Measurements from ENCODE around the gene HRH3.

The HRH3 gene

GRCh38 chr20:62197801-62198200 is 22.3 kb downstream of the HRH3 start:
- no peak for DNase-seq (ENCODE audit: low read depth)

GRCh38 chr20:62197311-62197710 is 22.8 kb downstream of the HRH3 start:
- no peak for DNase-seq (ENCODE audit: low read depth)

GRCh38 chr20:62196286-62196685 is 23.8 kb downstream of the HRH3 start:
- DNase-seq (ENCODE audit: low read depth), result no peak

- no peak for DNase-seq (ENCODE audit: low read depth)
Observed at GRCh38 chr20:62195736-62196135, 24.3 kb downstream of the HRH3 start.

GRCh38 chr20:62195075-62195405 is 25.0 kb downstream of the HRH3 start:
- no peak for DNase-seq (ENCODE audit: low read depth)

GRCh38 chr20:62193079-62194025 is 26.7 kb downstream of the HRH3 start:
- DNase-seq (ENCODE audit: low read depth), result no peak

GRCh38 chr20:62192635-62193034 is 27.4 kb downstream of the HRH3 start:
- DNase-seq (ENCODE audit: low read depth), result no peak

- DNase-seq (ENCODE audit: low read depth), result no peak
Observed at GRCh38 chr20:62191781-62192559, 28.1 kb downstream of the HRH3 start.

GRCh38 chr20:62190639-62191411 is 29.3 kb downstream of the HRH3 start:
- DNase-seq (ENCODE audit: low read depth), result no peak

- DNase-seq (ENCODE audit: low read depth), result no peak
Observed at GRCh38 chr20:62186887-62187866, 32.9 kb downstream of the HRH3 start.

- no peak for DNase-seq (ENCODE audit: low read depth)
Observed at GRCh38 chr20:62186096-62186426, 34.0 kb downstream of the HRH3 start.

GRCh38 chr20:62183426-62184142 is 36.5 kb downstream of the HRH3 start:
- DNase-seq (ENCODE audit: low read depth), result no peak

- peak; percentile 93 for DNase-seq (ENCODE audit: low read depth)
Observed at GRCh38 chr20:62182469-62183425, 37.3 kb downstream of the HRH3 start, which contains the start of gene MTG2. Gene MTG2, plus strand, starts transcription at chr20:62183028. Its CDS starts 10,393 bp downstream, at chr20:62193421.

- DNase-seq (ENCODE audit: low read depth), result no peak
Observed at GRCh38 chr20:62181808-62182207, 38.3 kb downstream of the HRH3 start.

- DNase-seq (ENCODE audit: low read depth), result no peak
Observed at GRCh38 chr20:62179162-62179504, 40.9 kb downstream of the HRH3 start.

- no peak for DNase-seq (ENCODE audit: low read depth)
Observed at GRCh38 chr20:62178316-62179161, 41.5 kb downstream of the HRH3 start.

- DNase-seq (ENCODE audit: low read depth), result no peak
Observed at GRCh38 chr20:62177307-62177706, 42.8 kb downstream of the HRH3 start.

- no peak for DNase-seq (ENCODE audit: low read depth)
Observed at GRCh38 chr20:62176866-62177265, 43.2 kb downstream of the HRH3 start.

GRCh38 chr20:62175711-62176110 is 44.4 kb downstream of the HRH3 start:
- no peak for DNase-seq (ENCODE audit: low read depth)
